GM21717 (cell line): ENCODE results near the gene QRICH2.
"Not testable (repeated sequence)": the region's sequence is repeated elsewhere in the genome, so short reads cannot be mapped to it uniquely, and the experiment has no call there.

ENCODE experiments used
- ATAC-seq: cut with Tn5 transposase; IDR thresholded peaks from one replicate; pipeline ENCODE4 v1.9.1; 2021; ENCODE audit warnings: mild to moderate bottlenecking, moderate library complexity; ENCODE audit not compliant: unreplicated experiment

QRICH2 gene

GRCh38 chr17:76327696-76328095, 19.6 kb upstream of the QRICH2 start:
- no peak for ATAC-seq

GRCh38 chr17:76326306-76326705, 18.2 kb upstream of the QRICH2 start:
- ATAC-seq: no peak

GRCh38 chr17:76318586-76318985, 10.5 kb upstream of the QRICH2 start:
- no peak for ATAC-seq

GRCh38 chr17:76317535-76317934, 9.5 kb upstream of the QRICH2 start:
- ATAC-seq: no peak

- no peak for ATAC-seq
Observed at GRCh38 chr17:76314392-76315227, 6.5 kb upstream of the QRICH2 start.

- no peak for ATAC-seq
Observed at GRCh38 chr17:76312735-76313134, 4.7 kb upstream of the QRICH2 start.

- ATAC-seq: no peak
Observed at GRCh38 chr17:76309461-76309860, 1.4 kb upstream of the QRICH2 start.

- ATAC-seq: no peak
Observed at GRCh38 chr17:76307299-76307965, 644 bp downstream of the QRICH2 start.

GRCh38 chr17:76305135-76305454, 3.0 kb downstream of the QRICH2 start:
- ATAC-seq: not testable (repeated sequence)

GRCh38 chr17:76304226-76305134, 3.6 kb downstream of the QRICH2 start:
- ATAC-seq: no peak

GRCh38 chr17:76297436-76297835, 10.6 kb downstream of the QRICH2 start:
- no peak for ATAC-seq

GRCh38 chr17:76296889-76297288, 11.2 kb downstream of the QRICH2 start:
- ATAC-seq: no peak

- ATAC-seq: no peak
Observed at GRCh38 chr17:76296186-76296585, 11.9 kb downstream of the QRICH2 start.

- ATAC-seq: no peak
Observed at GRCh38 chr17:76293106-76293505, 15.0 kb downstream of the QRICH2 start.

GRCh38 chr17:76292567-76292966, 15.5 kb downstream of the QRICH2 start:
- ATAC-seq: no peak

- ATAC-seq: no peak
Observed at GRCh38 chr17:76281573-76282371, 26.3 kb downstream of the QRICH2 start.

- ATAC-seq: no peak
Observed at GRCh38 chr17:76280650-76281049, 27.4 kb downstream of the QRICH2 start.

- ATAC-seq: no peak
Observed at GRCh38 chr17:76279742-76280287, 28.3 kb downstream of the QRICH2 start.

- peak; percentile 44 for ATAC-seq
Observed at GRCh38 chr17:76278952-76279741, 28.9 kb downstream of the QRICH2 start.
